Ishikawa (cell line): ENCODE results near the gene GPRC6A.

Experiments used
- CEBPB ChIP-seq: IDR thresholded peaks from 2 replicates; pipeline ENCODE4 v1.6.1; 2012
- CREB1 ChIP-seq: IDR thresholded peaks from 2 replicates; pipeline ENCODE4 v1.6.1; 2012; ENCODE audit warnings: low read depth
- EGR1 ChIP-seq: IDR thresholded peaks from 2 replicates; pipeline ENCODE4 v1.6.1; 2012
- EP300 ChIP-seq: IDR thresholded peaks from 2 replicates; pipeline ENCODE4 v1.6.1; 2012; ENCODE audit warnings: borderline replicate concordance
- FOXM1 ChIP-seq: IDR thresholded peaks from 2 replicates; pipeline ENCODE4 v1.6.1; 2012; ENCODE audit warnings: low read depth, borderline replicate concordance
- MAX ChIP-seq: IDR thresholded peaks from 2 replicates; pipeline ENCODE4 v1.6.1; 2012
- NFIC ChIP-seq: IDR thresholded peaks from 2 replicates; pipeline ENCODE4 v1.6.1; 2012
- RAD21 ChIP-seq: IDR thresholded peaks from 2 replicates; pipeline ENCODE4 v1.6.1; 2012; ENCODE audit warnings: low read depth
- REST ChIP-seq: IDR thresholded peaks from 2 replicates; pipeline ENCODE4 v1.6.1; 2012; ENCODE audit warnings: low read depth, mild to moderate bottlenecking
- TAF1 ChIP-seq: IDR thresholded peaks from 2 replicates; pipeline ENCODE4 v1.6.1; 2012; ENCODE audit warnings: low read depth, mild to moderate bottlenecking
- TCF12 ChIP-seq: IDR thresholded peaks from 2 replicates; pipeline ENCODE4 v1.6.1; 2012; ENCODE audit warnings: low read depth
- TEAD4 ChIP-seq: IDR thresholded peaks from 2 replicates; pipeline ENCODE4 v1.6.1; 2012
- USF1 ChIP-seq: IDR thresholded peaks from 2 replicates; pipeline ENCODE4 v1.6.1; 2012
- YY1 ChIP-seq: IDR thresholded peaks from 2 replicates; pipeline ENCODE4 v1.6.1; 2012; ENCODE audit warnings: low read depth

- TF ChIP-seq TAF1: no peak
- TF ChIP-seq EGR1: no peak
- TF ChIP-seq MAX: no peak
- TF ChIP-seq RAD21: no peak
- no peak for TF ChIP-seq EP300
- no peak for TF ChIP-seq TEAD4
- no peak for TF ChIP-seq YY1
- TF ChIP-seq CEBPB: no peak
- TF ChIP-seq USF1: no peak
- no peak for TF ChIP-seq REST
- no peak for TF ChIP-seq FOXM1
- TF ChIP-seq CREB1: no peak
- TF ChIP-seq NFIC: no peak
- TF ChIP-seq TCF12: no peak
Observed at GRCh38 chr6:116842459-116842858, 13.6 kb upstream of the GPRC6A start.
